Suprapubic skin (tissue), 4 donors: ENCODE results near the gene FXYD5. TPM values are rescaled to one million over a fixed set of nuclear protein-coding genes. Genes with fewer than 3 reads are reported as not detected.

Experiments
- DNase-seq, 2 donors: peaks; one replicate each; pipeline ENCODE4 v3.0.0-alpha.2; 2019; ENCODE audit warnings: low spot score in 2 of 2
- H3K27ac ChIP-seq: fragments of 200-600 bp; sonication (generic); one replicate; pipeline ENCODE4 v1.5.1; 2019
- H3K27me3 ChIP-seq: fragments of 200-600 bp; sonication (generic); one replicate; pipeline ENCODE4 v1.5.1; 2019
- H3K36me3 ChIP-seq: fragments of 200-600 bp; sonication (generic); one replicate; pipeline ENCODE4 v1.5.1; 2019
- H3K4me1 ChIP-seq: fragments of 200-600 bp; sonication (generic); one replicate; pipeline ENCODE4 v1.5.1; 2019
- H3K4me3 ChIP-seq: fragments of 200-600 bp; sonication (generic); one replicate; pipeline ENCODE4 v1.5.1; 2019; ENCODE audit warnings: mild to moderate bottlenecking
- H3K9me3 ChIP-seq: fragments of 200-600 bp; sonication (generic); one replicate; pipeline ENCODE4 v1.5.1; 2019
- EP300 ChIP-seq: sonication (generic); formaldehyde crosslinking; IDR thresholded peaks from one replicate; pipeline ENCODE4 v1.6.1; 2017; ENCODE audit warnings: antibody characterized with exemption
- POLR2A ChIP-seq, 2 donors: fragments of 450-650 bp; IDR thresholded peaks; one replicate each; pipeline ENCODE4 v1.6.1; 2017; ENCODE audit warnings: antibody characterized with exemption in 2 of 2, mild to moderate bottlenecking in 2 of 2, moderate library complexity in 2 of 2
- POLR2AphosphoS5 ChIP-seq, 3 donors: sonication (generic); formaldehyde crosslinking; IDR thresholded peaks; one replicate each; pipeline ENCODE4 v1.6.1; 2017; ENCODE audit warnings: antibody characterized with exemption in 3 of 3
- WGBS: methylation state at CpG from one replicate; pipeline ENCODE4 v1.1.5; 2018; 5-methylcytosine and 5-hydroxymethylcytosine counted together
- total RNA-seq, 4 donors: library from RNA; depleted of rRNA; stranded (reverse); fragments of >200 nt; gene quantifications; one replicate each; pipeline ENCODE4 v1.1.0, GENCODE V29; 2016
- TF ChIP-seq, protein P1 (sequence below), 2 donors: fragments of 200-600 bp in 1 of 2; fragments of 450-650 bp in 1 of 2; sonication (generic) in 1 of 2; IDR thresholded peaks; one replicate each; pipeline ENCODE4 v1.5.1; 2016 to 2019; ENCODE audit warnings: antibody characterized with exemption in 2 of 2, mild to moderate bottlenecking in 1 of 2, moderate library complexity in 1 of 2

Gene FXYD5
- total RNA-seq, 4 donors from 2014 or later: 29.8 to 64.8 (median 37.7) TPM

DNA sequence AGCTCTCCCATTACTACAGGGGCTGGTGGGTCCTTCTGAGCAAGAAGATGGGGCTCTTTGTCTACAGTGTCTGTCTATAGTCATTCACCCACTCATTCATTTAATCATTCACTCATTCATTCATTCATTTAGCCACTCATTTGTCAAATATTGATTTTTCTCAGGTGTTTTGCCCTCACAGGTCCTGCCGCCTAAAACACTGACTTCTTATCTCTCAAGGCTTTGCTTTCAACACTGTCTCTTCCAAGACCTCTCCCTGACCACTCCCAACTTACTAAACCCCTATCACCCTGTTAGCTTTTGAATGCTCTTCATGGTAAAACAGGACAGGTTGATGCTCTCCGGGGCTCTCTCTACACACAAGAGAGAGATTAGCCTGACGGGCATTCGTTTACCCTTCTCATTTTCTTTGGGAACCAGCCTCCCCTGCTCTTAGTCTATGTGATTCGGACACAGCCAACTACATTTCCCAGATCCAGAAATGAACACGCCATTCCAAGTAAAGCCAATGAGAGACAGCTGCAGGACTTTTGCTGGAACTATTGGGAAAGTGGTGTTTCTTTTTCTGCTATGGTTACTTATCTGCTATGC is 51.3 kb downstream of the FXYD5 start:
- Histone ChIP-seq H3K27ac (no peak overlapping the region), H3K9me3 (no peaks in the 10 kb centered on the region), H3K36me3 (no peaks in the 10 kb centered on the region), H3K4me1 (no peaks in the 10 kb centered on the region), H3K4me3 (no peak overlapping the region), H3K27me3 (no peaks in the 10 kb centered on the region)
- DNase-seq: no peak
- no peak for TF ChIP-seq POLR2A (IDR thresholded peaks at IDR 0.05)
- TF ChIP-seq EP300: no peak
- TF ChIP-seq, protein P1, sequence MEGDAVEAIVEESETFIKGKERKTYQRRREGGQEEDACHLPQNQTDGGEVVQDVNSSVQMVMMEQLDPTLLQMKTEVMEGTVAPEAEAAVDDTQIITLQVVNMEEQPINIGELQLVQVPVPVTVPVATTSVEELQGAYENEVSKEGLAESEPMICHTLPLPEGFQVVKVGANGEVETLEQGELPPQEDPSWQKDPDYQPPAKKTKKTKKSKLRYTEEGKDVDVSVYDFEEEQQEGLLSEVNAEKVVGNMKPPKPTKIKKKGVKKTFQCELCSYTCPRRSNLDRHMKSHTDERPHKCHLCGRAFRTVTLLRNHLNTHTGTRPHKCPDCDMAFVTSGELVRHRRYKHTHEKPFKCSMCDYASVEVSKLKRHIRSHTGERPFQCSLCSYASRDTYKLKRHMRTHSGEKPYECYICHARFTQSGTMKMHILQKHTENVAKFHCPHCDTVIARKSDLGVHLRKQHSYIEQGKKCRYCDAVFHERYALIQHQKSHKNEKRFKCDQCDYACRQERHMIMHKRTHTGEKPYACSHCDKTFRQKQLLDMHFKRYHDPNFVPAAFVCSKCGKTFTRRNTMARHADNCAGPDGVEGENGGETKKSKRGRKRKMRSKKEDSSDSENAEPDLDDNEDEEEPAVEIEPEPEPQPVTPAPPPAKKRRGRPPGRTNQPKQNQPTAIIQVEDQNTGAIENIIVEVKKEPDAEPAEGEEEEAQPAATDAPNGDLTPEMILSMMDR (IDR thresholded peaks at IDR 0.05): no peak
- TF ChIP-seq POLR2AphosphoS5 (IDR thresholded peaks at IDR 0.05): no peak
- WGBS: 84% methylated on average over 6 of the region's 6 CpGs

DNA sequence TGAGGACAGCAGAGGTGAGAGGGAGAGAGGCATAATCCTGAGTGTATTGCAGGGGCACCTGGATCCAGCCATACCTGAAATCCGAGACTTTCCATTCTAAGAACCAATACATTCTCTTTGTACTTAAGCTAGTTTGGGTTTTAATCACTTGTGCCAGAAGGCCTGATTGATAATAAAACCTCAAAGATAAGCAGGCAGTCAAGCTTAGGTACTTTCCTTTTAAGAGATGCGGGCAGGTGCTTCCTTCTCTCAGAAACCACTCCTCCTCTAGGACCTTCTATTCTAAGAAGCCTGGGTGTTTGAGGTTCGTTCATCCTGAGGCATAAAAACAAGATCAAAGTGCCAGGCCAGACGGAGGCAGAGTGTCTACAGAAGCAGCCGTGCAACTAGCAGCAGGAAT is 51.8 kb downstream of the FXYD5 start:
- no peak for DNase-seq
- Histone ChIP-seq H3K27me3 (no peaks in the 10 kb centered on the region), H3K27ac (no peak overlapping the region), H3K4me1 (no peaks in the 10 kb centered on the region), H3K36me3 (no peaks in the 10 kb centered on the region), H3K4me3 (no peak overlapping the region), H3K9me3 (no peaks in the 10 kb centered on the region)
- 41% methylated on average over 5 of the region's 5 CpGs for WGBS
- TF ChIP-seq POLR2A (IDR thresholded peaks at IDR 0.05) (no peak), POLR2AphosphoS5 (IDR thresholded peaks at IDR 0.05) (no peak), EP300 (no peak)
- TF ChIP-seq, protein P1 (IDR thresholded peaks at IDR 0.05): no peak

DNA sequence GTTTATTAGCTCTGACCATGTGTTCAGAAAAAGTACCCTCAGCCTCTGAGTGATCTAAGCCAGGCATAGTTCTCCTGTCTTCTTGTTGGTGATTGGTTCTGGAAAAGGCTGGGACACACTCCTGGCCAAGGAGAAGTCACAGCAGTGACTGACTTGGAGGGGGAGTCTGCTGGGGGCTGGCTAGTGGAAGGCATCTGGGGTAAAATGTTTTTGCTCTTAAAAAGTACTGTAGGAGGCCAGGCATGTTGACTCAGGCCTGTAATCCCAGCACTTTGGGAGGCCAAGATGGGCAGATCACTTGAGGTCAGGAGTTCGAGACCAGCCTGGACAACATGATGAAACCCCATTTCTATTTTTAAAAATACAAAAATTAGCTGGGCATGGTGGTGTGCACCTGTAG is 52.3 kb downstream of the FXYD5 start:
- TF ChIP-seq POLR2AphosphoS5 (IDR thresholded peaks at IDR 0.05) (no peak), POLR2A (IDR thresholded peaks at IDR 0.05) (no peak), EP300 (no peak)
- TF ChIP-seq, protein P1 (IDR thresholded peaks at IDR 0.05): no peak
- H3K4me1 ChIP-seq: no peaks in the 10 kb centered on the region
- no peak overlapping the region for H3K4me3 ChIP-seq
- 84% methylated on average over 1 of the region's 1 CpG for WGBS
- H3K36me3 ChIP-seq: no peaks in the 10 kb centered on the region
- H3K9me3 ChIP-seq: no peaks in the 10 kb centered on the region
- H3K27ac ChIP-seq: no peak overlapping the region
- DNase-seq: no peak
- no peaks in the 10 kb centered on the region for H3K27me3 ChIP-seq

DNA sequence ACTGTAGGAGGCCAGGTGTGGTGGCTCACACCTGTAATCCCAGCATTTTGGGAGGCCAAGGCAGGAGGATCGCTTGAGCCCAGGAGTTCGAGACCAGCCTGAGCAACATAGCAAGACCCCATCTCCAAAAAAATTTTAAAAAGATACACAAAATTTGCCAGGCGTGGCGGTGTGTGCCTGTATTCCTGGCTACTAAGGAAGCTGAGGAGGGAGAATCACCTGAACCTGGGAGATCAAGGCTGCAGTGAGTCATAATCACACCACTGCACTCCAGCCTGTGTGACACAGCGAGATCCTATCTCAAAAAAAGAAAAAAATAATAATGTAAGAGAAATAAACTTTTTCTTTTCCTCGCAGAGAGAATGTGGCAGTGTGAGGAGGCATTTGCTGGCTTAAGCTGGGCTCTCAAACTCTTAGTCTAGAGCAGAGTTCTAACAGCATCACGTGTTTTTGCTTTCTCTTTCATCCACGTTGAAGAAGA is 52.9 kb downstream of the FXYD5 start:
- TF ChIP-seq POLR2AphosphoS5 (IDR thresholded peaks at IDR 0.05) (no peak), POLR2A (IDR thresholded peaks at IDR 0.05) (no peak), EP300 (no peak)
- TF ChIP-seq, protein P1 (IDR thresholded peaks at IDR 0.05): no peak
- Histone ChIP-seq H3K36me3 (no peaks in the 10 kb centered on the region), H3K27ac (no peak overlapping the region), H3K4me3 (no peak overlapping the region), H3K9me3 (no peaks in the 10 kb centered on the region), H3K27me3 (no peaks in the 10 kb centered on the region), H3K4me1 (no peaks in the 10 kb centered on the region)
- WGBS: 87% methylated on average over 8 of the region's 8 CpGs
- no peak for DNase-seq

DNA sequence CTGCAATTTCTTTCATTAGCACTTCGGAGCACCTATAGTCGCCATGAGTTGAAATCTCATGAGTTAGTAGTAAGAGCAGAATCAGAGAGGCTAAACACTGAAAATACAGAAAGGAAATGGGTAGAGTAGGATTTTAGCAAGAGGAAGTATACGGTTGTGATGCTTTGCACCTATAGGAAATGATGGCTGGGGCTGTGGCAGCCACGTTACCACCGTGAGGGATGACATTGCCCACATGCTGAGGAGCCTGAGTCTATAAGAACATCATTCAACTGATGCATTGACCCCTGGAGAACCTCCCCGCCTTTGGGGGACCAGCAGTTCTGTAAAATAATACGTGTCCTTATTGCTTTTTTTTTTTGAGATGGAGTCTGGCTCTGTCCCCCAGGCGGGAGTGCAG is 53.6 kb downstream of the FXYD5 start:
- DNase-seq: no peak
- TF ChIP-seq POLR2A (IDR thresholded peaks at IDR 0.05) (no peak), EP300 (no peak), POLR2AphosphoS5 (IDR thresholded peaks at IDR 0.05) (no peak)
- TF ChIP-seq, protein P1 (IDR thresholded peaks at IDR 0.05): no peak
- H3K9me3 ChIP-seq: no peaks in the 10 kb centered on the region
- 95% methylated on average over 8 of the region's 8 CpGs for WGBS
- H3K4me1 ChIP-seq: peaks cover 2% of the 10 kb centered on the region
- H3K4me3 ChIP-seq: no peak overlapping the region
- no peak overlapping the region for H3K27ac ChIP-seq
- H3K36me3 ChIP-seq: no peaks in the 10 kb centered on the region
- no peaks in the 10 kb centered on the region for H3K27me3 ChIP-seq
